Measurements from ENCODE around the gene WDR1.

DNA sequence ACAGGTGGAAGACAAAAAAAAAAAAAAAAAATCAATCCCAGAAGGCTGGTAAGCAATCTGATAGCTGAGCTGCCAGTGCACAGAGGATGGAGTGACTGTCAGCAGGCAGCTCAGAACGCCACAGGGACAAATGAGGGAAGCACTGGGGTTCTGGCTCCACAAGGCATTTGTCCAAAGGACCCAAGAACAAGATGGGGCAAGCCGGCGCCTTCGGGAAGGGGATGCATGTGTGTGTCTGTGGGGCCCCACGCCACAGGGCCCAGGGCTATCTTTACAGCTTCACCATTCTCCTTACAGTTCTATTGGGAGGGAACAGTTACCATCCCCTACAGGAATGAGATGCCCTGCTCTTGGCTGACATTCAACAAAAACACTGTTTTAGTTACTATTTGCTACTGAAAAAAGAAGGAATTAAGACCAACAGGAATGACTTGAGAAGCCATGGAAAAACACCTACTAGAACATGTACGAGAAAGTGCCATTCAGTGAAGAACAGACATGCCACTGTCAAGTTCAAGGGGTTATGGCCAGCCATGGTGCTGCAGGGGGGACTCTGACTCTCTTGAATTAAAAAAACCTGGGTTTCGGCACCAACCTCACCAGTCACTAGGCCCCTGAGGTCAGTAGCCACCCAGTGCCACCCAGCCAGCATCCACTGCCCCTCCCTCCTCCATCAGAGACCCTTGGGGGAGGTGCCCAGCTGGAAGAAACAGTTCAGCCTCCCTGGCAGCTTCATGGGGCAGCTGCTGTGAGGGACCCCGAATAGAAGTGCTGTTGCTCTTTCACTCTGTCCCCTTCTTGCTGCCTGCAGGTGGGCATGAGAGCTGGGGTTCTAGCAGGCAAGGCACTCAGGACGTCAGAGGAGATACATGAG, 18.5 kb downstream of the WDR1 start:
- TF ChIP-seq POLR2A (IDR thresholded peaks at IDR 0.05; ENCODE audit: low read depth) (no peak), POLR2AphosphoS5 (IDR thresholded peaks at IDR 0.05) (no peak)
- TF ChIP-seq, protein P1, sequence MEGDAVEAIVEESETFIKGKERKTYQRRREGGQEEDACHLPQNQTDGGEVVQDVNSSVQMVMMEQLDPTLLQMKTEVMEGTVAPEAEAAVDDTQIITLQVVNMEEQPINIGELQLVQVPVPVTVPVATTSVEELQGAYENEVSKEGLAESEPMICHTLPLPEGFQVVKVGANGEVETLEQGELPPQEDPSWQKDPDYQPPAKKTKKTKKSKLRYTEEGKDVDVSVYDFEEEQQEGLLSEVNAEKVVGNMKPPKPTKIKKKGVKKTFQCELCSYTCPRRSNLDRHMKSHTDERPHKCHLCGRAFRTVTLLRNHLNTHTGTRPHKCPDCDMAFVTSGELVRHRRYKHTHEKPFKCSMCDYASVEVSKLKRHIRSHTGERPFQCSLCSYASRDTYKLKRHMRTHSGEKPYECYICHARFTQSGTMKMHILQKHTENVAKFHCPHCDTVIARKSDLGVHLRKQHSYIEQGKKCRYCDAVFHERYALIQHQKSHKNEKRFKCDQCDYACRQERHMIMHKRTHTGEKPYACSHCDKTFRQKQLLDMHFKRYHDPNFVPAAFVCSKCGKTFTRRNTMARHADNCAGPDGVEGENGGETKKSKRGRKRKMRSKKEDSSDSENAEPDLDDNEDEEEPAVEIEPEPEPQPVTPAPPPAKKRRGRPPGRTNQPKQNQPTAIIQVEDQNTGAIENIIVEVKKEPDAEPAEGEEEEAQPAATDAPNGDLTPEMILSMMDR (IDR thresholded peaks at IDR 0.05), result no peak
